ENCODE data around the gene EVA1C. TPM values are rescaled to one million over a fixed set of nuclear protein-coding genes. Genes with fewer than 3 reads are reported as not detected.

EVA1C gene
- total RNA-seq, 2 donors from 2014 or later: 25.5 to 45.9 TPM

DNA sequence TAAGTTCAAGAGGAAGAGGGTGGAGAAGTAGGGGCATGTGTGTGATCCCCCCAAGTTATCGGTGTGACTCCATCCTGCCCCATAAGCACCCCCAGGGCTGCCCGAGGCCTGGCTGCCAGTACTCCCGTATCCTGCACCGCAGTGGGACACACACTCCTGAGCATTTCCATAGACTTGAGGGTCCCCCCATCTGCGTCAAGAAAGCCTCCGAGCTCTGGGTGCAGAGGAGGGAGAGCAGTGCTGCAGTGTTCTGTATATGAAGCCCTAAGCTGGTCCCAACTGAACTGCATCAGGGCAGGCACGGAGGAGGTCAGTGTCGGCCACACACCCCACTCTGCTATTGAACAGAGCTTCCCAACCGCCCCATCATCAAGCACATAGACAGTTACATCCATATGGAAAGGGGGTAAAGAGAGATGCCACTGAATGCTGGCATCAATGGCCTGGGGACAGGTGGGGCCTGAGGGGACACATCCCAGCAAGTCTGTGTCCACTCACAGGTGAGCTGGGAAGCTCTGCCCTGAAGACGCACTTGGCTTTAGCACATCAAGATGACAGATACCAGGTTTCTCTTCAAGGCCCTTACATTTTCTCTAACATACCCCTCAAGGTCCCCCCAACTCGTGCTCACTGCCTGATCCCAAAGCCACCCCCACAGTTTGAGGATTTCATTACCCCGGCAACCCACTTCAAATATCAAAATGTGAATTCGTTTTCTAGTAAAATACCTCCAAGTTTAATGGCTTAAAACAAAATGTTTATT lies 64.3 kb downstream of the EVA1C start:
- Histone ChIP-seq H3K27ac (no peak overlapping the region), H3K36me3 (peaks cover 37% of the 10 kb centered on the region), H3K4me3 (no peak overlapping the region), H3K9me3 (no peaks in the 10 kb centered on the region), H3K27me3 (no peaks in the 10 kb centered on the region), H3K4me1 (peaks cover 0 to 20% of the 10 kb centered on the region in 2 donors)
- TF ChIP-seq, protein P1, sequence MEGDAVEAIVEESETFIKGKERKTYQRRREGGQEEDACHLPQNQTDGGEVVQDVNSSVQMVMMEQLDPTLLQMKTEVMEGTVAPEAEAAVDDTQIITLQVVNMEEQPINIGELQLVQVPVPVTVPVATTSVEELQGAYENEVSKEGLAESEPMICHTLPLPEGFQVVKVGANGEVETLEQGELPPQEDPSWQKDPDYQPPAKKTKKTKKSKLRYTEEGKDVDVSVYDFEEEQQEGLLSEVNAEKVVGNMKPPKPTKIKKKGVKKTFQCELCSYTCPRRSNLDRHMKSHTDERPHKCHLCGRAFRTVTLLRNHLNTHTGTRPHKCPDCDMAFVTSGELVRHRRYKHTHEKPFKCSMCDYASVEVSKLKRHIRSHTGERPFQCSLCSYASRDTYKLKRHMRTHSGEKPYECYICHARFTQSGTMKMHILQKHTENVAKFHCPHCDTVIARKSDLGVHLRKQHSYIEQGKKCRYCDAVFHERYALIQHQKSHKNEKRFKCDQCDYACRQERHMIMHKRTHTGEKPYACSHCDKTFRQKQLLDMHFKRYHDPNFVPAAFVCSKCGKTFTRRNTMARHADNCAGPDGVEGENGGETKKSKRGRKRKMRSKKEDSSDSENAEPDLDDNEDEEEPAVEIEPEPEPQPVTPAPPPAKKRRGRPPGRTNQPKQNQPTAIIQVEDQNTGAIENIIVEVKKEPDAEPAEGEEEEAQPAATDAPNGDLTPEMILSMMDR (IDR thresholded peaks at IDR 0.05): no peak
- DNase-seq (ENCODE audit: low spot score): no peak

DNA sequence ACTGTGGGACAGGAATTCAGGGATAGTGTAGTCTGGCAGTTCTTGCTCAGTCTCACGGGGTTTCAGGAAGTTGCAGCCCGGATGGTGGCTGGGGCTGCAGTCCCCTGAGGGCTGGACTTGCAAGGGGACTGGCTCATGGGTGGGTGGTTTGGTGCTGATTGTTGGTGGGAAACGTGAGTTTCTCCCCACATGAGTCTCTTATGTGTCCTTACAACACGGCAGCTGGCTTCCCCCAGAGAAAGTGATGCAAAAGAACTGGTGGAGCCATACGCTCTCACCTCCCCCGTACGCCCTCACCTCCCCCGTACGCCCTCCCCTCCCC lies 64.9 kb downstream of the EVA1C start:
- TF ChIP-seq, protein P1 (IDR thresholded peaks at IDR 0.05): no peak
- Histone ChIP-seq H3K4me1 (peaks cover 0 to 20% of the 10 kb centered on the region in 2 donors), H3K27me3 (no peaks in the 10 kb centered on the region), H3K9me3 (no peaks in the 10 kb centered on the region), H3K36me3 (peaks cover 33% of the 10 kb centered on the region), H3K27ac (no peak overlapping the region), H3K4me3 (no peak overlapping the region)
- DNase-seq (ENCODE audit: low spot score): no peak

DNA sequence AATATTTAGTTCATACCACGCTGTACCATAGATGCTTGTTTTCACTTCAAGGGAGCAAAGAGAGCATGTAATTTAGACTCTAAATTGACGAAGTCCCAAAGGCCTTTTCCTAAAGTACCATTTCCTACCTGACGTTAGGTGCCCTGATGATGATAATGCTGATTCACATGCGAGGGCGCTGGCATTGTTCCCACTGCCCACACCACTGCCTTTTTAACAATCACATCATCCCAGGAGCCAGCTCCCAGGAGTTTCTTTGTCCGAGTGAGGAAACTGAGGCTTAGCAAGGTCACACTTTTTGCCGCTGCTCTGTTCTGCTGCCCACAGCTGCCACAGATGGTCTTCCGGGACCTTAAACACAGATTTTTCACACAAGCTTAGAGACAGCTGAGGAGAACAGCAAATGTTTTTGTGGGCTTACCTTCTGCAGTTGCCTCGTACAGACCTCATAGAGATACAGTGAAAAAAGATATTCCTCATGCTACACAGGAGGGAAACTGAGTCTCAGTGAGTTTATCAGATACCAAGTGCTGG lies 69.4 kb downstream of the EVA1C start:
- no peak overlapping the region for H3K4me3 ChIP-seq
- no peaks in the 10 kb centered on the region for H3K27me3 ChIP-seq
- no peaks in the 10 kb centered on the region for H3K9me3 ChIP-seq
- no peaks in the 10 kb centered on the region for H3K4me1 ChIP-seq
- H3K36me3 ChIP-seq: peaks cover 10% of the 10 kb centered on the region
- TF ChIP-seq, protein P1 (IDR thresholded peaks at IDR 0.05): no peak
- H3K27ac ChIP-seq: no peak overlapping the region
- DNase-seq (ENCODE audit: low spot score): no peak

DNA sequence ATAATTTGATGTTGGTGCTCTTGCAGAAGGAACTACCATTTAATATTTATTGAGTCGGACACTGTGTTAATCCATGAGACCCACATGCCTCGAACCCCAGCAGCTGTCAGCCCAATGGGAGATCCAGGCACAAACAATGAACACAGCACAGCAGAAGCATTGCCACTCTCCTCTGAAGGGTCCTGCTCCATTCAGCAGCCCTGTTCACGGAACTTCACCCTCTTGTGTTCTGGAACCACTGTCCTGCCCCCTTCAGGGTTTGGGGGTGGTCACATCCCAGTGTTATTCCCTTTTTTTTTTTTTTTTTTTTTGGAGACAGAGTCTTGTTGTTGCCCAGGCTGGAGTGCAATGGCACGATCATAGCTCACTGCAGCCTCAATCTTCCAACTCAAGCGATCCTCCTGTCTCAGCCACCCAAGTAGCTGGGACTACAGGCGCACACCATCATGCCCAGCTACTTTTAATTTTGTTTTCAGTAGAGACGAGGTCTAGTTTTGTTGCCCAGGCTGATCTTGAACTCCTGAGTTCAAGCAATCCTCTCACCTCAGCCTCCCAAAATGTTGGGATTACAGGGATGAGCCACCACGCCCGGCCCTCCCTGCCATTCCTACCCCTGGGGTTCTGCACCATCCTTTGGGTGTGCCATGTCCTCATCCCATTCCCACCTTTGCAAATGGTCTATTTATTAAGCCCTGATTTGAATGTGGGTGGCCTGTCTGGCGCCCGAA lies 70.2 kb downstream of the EVA1C start:
- Histone ChIP-seq H3K4me3 (no peak overlapping the region), H3K36me3 (peaks cover 15% of the 10 kb centered on the region), H3K9me3 (no peaks in the 10 kb centered on the region), H3K4me1 (no peaks in the 10 kb centered on the region), H3K27me3 (no peaks in the 10 kb centered on the region), H3K27ac (no peak overlapping the region)
- DNase-seq (ENCODE audit: low spot score): no peak
- TF ChIP-seq, protein P1 (IDR thresholded peaks at IDR 0.05): no peak

DNA sequence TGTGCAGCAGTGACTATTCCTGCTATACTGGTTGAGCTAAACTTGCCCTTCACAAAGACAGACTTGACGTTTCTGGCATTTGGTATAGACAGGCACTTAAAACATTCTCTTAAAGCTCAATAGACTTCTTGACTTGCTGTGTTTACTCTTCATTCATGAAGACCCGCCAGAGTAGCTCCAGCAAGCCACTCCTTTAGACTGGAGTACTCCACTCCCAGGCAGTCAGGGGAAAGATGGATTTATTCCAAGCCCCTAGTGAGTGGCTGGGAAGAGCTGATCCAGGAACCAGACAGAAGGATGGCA lies 70.7 kb downstream of the EVA1C start:
- TF ChIP-seq, protein P1 (IDR thresholded peaks at IDR 0.05): no peak
- H3K27me3 ChIP-seq: no peaks in the 10 kb centered on the region
- H3K27ac ChIP-seq: no peak overlapping the region
- H3K36me3 ChIP-seq: peaks cover 14% of the 10 kb centered on the region
- DNase-seq (ENCODE audit: low spot score): no peak
- H3K4me1 ChIP-seq: no peaks in the 10 kb centered on the region
- no peaks in the 10 kb centered on the region for H3K9me3 ChIP-seq
- no peak overlapping the region for H3K4me3 ChIP-seq

Measured in right atrium auricular region (tissue), 2 donors.